Stimulated activated CD8-positive, alpha-beta memory T cell treated with anti-CD3 and anti-CD28 coated beads, Interleukin-15, amount 100 ng/mL, for 1 hour (primary cell): ENCODE results near the gene KRTAP19-3.
"Not testable (repeated sequence)": the region's sequence is repeated elsewhere in the genome, so short reads cannot be mapped to it uniquely, and the experiment has no call there.

Experiments used
- DNase-seq: peaks from one replicate; pipeline ENCODE4 v3.0.0-alpha.2; 2020; ENCODE audit warnings: low read depth

KRTAP19-3 gene

DNA sequence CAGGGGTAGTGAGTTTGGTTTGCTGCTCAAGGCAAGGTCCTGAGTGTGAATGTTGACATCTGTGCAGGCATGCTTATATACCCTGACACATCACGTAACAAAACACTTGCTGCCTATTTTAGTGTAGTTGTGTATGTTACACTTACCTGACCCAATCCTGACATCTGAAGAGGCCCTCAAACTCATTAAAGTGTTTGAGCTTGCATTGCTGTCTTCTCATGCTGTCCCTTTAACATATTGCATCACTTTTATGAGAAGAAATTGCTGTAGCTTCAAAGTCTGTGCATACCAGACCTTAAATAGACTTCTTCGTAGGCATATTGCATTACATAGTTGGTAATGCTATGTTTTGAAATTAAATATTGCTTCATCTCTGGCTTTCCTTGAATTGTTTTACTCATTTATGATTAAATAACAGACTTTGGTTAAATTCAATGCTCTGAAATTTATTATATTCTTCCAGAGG is at the start of gene KRTAP19-3:
KRTAP19-3 (minus strand) TSS at position 51 of the 466 bp plus-strand sequence. CDS start 56 bp downstream, outside the sequence.
- DNase-seq: no peak

DNA sequence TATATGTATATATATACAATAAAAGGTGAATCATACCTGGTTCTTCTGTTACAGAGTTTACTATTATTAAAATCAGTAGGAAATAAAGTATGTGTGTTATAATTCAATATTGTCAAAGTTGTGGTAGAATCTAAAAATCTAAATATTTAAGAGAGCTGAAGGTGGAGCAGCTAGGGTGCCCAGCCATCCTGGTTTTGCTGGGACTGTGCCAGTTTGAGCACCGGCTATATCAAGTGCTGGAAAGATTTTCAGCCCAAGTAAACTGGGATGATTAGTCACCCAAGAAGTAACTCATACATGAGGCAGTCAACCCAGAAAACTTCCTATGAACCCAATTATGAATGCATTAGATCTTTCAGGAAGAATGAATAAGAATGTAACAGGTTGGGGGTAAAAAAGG is 27.1 kb upstream of the KRTAP19-3 start:
- DNase-seq: no peak

DNA sequence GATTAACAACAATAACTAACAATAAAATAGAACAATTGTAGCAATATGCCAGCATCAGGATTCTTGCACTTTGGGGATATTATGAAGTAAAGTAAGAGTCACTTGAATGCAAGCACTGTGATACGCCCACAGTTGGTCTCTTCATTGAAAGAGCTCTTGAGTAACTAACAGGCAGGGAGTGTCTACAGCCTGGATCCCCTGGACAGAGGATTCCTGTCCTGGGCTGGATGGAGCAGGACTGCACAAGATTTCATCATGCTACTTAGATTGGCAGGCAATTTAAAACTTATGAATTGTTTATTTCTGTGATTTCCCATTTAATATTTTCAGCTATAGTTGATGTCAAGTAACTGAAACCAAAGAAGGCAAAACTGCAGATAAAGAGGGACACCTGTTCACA is 23.9 kb upstream of the KRTAP19-3 start:
- no peak for DNase-seq

DNA sequence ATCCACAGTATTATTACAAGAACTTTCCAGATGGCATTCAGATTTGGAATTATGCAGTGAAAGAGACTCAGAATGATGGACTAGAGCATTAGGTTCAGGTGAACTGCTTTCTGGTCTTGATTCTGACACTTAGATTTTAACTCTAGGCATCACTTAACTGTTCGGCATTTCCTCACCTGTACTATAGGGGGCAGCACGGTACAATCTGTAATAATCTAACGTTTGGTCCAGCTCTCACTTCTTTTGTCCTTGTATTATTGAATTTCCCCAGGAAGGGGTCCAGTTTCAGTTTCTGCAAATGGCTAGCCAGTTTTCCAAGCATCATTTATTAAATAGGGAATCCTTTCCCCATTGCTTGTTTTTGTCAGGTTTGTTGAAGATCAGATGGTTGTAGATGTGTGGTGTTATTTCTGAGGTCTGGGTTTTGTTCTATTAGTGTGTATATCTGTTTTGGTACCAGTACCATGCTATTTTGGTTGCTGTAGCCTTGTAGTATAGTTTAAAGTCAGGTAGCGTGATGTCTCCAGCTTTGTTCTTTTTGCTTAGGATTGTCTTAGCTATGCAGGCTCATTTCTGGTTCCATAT is 13.9 kb upstream of the KRTAP19-3 start:
- DNase-seq: not testable (repeated sequence)

DNA sequence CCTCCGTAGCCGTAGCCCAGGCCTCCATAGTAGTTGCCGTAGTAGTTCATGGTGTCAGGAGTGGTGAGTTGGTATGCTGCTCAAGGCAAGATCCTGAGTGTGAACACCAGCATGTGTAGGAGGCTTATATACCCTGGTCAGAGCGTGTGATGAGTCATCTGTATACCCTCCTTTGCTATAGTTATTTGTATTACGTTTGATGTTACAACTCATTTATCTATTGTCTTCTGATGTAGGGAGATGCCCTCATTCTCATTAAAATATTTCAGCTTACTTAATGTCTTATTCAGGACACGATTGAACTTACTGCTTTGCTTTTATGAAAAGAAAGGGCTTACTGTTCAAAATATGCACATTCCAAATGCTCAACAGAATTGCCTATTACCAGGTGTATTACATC is 10.2 kb upstream of the KRTAP19-3 start, which contains the start of gene KRTAP19-5:
KRTAP19-5 (minus strand) TSS at position 101 of the 400 bp plus-strand sequence; CDS start at position 50, 51 bp downstream.
- DNase-seq: no peak

DNA sequence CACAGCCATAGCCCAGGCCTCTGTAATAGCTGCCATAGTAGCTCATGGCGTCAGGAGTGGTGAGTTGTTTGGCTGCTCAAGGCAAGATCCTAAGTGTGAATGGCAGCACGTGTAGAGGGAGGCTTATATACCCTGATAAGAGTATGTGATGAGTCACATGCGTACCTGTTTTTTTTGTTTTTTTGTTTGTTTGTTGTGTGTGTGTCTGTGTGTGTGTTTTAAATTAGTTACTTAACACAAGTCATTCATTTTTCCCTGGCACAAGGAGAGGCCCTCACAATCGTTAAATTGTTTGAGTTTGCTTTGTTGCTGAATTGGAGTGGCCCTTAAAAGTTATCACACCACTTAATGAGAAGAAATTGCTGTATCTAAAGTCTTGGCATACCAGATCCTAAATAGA is 5.3 kb upstream of the KRTAP19-3 start, which contains the start of gene KRTAP19-4:
KRTAP19-4 (minus strand) TSS at position 101 of the 400 bp plus-strand sequence; CDS start at position 46, 55 bp downstream.
- no peak for DNase-seq

DNA sequence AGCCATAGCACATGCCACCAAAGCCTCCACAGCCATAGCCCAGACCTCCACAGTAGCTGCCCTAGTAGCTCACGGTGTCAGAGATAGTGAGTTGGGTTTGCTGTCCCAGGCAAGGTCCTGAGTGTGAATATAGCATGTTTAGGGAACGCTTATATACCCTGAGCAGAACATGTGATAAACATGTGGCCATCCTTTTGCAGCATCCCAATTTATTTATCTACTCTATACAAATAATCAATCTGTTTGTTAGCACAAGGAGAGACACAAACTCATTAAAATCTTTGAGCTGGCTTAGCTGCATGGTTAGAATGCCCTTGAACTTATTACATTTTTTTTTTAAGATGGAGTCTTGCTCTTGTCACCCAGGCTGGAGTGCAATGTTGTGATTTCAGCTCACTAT is 4.5 kb downstream of the KRTAP19-3 start, which contains the start of gene KRTAP19-2:
KRTAP19-2 (minus strand) TSS at position 101 of the 400 bp plus-strand sequence; CDS start at position 13, 88 bp downstream.
- no peak for DNase-seq

DNA sequence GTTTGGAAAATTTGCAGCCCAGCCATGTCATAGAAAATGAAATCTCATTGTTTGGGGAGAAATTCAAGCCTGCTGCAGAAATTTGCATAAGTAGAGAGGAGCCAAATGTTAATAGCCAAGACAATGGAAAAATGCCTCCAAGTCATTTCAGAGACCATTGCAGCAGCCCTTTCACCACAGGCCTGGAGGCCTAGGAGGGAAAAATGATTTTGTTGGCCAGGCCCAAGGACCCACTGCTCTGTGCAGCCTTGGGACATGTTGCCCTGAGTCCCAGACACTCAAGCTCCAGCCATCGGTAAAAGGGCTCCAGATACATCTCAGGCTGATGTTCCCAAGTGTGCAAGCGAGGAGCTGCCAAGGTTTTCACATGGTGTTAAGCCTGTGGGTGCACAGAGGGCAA is 5.6 kb downstream of the KRTAP19-3 start:
- no peak for DNase-seq

DNA sequence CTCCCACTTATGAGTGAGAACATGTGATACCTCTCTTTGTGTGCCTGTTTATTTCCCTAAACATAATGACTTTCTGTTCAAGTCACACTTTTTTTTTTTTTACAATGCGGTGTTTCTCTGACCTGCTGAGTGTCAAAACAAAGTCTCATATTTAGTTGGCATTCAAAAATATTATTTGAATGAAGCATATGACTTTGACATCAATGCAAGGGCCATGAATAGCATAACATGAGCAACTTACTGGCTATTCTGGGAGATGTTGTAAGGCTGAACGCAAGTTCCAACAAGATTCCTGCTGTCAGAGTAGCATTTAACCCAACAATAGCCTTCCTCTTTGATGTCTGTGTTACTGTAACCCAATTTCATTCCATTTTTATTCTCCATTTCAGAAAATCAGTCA is 9.7 kb downstream of the KRTAP19-3 start:
- DNase-seq: no peak

DNA sequence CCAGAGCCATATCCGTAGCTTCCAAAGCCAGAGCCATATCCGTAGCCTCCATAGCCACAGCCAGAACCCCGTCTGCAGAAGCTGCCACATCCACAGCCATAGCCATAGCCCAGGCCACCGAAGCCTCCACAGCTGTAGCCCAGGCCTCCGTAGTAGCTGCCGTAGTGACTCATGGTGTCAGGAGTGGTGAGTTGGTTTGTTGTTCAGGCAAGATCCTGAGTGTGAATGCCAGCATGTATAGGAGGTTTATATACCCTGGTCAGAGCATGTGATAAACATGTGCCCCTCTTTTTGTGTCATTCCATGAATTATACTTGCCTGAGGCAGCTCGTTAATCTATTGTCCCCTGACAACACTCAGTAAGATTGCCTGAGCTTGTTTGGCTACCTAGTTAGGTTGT is 11.7 kb downstream of the KRTAP19-3 start, which contains the start of gene KRTAP19-1:
KRTAP19-1 (minus strand) TSS at position 223 of the 400 bp plus-strand sequence; CDS start at position 173, 50 bp downstream.
- no peak for DNase-seq

DNA sequence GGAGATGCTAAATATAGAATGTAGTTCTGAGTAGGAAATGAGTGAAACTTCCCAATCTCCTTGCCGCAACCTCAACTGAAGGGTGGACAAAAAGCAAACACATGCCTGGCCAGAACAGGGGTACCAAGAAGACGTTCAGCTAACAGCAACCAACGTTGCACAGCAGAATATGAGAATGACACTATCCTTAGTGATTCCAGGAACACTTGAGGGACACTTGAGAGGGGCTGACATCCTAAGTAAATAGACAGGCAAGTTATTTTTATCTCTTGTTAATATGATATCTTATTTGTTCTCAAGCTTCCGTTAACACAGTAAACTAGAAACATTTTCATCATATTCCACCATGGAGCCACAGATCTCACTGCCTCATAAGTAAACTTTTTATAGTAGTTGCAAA is 12.6 kb downstream of the KRTAP19-3 start:
- DNase-seq: no peak

DNA sequence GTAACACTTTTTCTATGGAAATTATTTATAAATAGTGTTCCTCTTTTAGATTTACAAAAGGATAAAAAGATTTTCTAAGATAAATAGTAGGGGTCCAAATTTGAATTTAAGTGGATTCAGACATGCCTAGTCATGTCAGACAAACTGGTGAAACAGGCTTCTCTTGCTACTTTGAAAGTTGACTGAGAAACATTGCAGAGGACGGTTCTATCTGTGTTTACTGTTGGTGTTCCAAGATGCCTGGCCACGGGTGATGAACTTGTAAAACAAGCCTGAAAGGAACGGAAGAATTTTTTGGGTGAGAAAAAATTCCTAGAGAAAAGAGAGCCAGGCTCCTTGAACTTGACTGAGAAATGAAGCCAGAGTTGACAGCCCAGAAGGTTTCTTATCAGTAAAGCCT is 13.8 kb downstream of the KRTAP19-3 start:
- DNase-seq: no peak

DNA sequence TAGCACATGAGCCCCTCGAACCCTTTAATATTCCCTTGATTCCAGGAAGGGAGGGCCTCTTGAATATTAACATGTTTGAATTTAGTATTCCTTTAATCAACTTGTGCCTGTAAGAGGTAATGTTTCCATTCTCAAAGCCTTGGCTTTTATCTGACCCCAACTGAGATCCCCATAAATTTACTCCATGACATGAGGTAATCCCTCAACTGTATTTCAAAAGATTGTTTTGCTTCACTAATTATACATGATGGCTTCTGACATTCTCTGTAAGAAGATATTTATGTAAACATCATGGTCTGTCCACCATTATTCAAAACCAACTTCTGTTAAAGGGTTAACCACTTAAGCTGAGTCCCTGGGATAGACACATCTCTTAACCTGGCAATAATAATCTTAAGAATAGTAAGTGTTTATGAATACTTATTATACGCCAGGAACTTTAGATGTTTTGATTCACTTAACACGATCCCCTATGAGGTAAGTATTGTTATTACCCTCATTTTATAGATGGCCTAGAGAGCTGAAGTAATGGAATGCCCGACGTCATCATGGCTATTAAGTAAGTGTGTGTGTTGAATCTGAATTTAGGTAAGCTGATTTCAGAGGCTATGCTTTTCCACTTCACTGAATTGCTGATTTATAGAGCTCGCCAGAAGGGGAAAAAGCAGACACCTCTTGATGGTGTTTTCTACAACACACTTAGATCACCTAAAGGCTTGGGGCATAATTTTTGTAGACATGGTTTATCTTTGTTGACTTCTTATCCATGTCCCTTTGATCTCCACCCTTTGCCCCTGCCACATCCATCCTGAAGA is 22.7 kb downstream of the KRTAP19-3 start:
- DNase-seq: no peak

DNA sequence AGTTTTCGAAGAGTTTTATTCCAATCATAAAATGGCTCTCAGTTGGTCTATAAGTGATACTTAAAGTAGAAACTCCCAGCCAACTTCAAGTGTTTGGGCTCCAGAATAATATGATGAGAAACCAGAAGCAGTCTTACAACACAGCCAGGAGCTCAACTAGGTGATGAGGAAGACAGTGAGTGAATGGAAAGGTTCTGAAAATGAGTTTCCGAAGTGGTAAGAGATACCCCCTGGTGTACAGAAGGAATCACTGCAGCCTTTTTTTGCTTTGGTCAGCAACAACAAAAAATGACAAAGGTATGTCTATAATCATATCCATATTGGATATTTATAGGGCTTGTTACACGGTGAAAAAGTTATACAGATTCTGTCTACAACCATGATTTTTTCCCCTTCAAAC is 28.1 kb downstream of the KRTAP19-3 start:
- no peak for DNase-seq

DNA sequence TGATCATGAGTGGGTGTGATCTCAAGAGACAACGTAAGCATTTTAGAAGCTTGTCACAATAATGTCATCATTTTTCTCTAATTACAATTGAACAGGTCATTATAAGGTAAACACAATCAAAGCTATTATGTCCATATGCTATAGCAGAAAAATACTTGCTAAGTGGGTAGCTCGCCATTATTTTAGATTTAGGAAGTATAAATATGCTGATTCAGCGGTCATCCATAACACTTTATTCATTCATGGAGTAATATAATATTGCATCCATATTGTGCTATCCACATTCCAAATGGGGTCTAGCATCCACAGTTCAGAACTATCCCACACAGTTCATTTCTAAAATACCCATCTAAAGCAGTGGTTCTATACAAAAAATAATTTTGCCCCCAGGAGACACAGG is 43.3 kb downstream of the KRTAP19-3 start:
- no peak for DNase-seq

DNA sequence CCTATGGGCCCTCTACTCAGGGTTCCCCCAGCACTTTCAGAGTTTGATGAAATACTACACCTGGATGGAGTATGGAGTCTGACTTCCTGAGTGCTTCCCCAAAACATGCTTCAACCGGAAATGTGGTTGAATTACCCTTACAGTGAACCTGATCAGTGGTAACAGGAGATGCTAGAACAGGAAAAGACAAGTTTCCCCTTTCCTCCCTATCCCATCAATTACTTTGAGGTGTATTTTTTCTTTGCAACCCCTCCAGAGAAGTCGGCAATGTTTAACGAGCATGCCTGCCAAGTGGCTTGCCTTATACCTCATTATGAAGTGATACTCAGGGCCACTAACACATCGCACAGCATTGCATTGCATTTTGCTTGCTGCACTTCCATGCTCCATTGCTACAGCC is 44.8 kb downstream of the KRTAP19-3 start:
- no peak for DNase-seq

DNA sequence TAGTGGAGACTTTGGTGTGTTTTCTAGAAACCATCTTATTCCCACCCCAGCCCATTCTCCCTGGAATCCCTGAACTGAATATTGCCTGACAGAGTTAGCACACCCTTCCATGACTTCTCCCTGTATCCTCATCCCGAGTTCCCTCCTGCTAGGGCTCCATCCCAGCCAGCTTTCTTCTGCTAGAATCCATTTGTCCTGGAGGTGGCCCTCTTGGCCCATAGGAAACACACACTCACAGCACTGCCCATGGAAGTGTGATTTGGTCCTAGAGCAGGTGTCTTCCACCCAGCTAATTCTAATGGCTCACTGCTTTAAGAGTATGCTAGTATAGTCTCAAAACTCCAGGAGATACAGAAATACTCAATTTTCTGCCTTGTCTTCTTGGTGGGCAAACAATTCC is 47.6 kb downstream of the KRTAP19-3 start:
- DNase-seq: no peak

DNA sequence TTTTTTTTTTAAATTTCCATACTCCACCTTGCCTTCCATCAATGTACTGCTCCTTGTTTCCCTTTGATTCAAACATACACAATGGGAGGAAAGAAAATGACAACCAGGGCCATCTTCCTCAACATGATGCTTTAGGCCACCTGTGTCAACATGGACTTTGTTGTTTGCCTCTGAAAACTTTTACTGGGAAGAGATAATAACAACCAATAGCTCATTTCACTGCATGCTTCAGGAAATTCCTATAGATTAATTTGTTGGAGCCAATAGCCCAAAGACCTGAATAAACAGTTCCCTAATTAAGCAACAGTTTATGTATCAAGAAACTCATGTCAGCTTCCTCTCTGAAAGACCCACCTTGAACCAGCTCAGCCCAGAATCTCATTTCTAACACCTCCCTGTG is 48.6 kb downstream of the KRTAP19-3 start:
- no peak for DNase-seq
